GM11168 (cell line): ENCODE data around the gene GPR27.

Experiments
- in situ Hi-C: fragments of 300-500 bp; cut with MboI; formaldehyde crosslinking; loops from one replicate; pipeline ENCODE4 v1.12.0; 2022; ENCODE audit warnings: low sequenced_read_pairs; ENCODE audit not compliant: unreplicated experiment

The GPR27 gene

GRCh38 chr3:71753701-71754609 is at the start of gene GPR27:
Gene GPR27 (plus strand): TSS chr3:71753855. CDS start chr3:71754050, 195 bp downstream.
- in situ Hi-C loops: no loop called here

DNA sequence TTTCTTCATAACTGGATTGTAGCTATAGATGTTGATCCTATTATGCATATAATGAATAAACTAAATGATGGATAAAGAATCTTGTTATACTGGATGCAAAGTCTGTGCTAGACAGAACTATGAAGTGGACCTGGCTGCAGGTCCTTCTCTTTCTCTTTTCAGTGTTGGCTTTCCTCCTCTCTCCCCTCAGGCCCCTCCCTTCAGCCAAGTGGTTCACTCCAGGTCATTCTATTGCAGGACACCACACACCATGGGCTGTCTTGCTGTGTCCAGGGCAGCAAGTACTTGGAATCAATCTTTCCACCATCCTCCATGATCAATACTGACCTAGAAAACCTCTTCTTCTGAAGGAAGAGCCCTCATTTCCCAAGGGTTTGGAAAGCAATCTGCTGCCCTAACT is 48.7 kb upstream of the GPR27 start:
- in situ Hi-C loops: loop anchor here (25.0 kb wide), 2 partner anchors 382 to 1382 kb away; no protein-coding TSS in a partner anchor

GRCh38 chr3:71705681-71706080 is 48.0 kb upstream of the GPR27 start:
- in situ Hi-C loops: loop anchor here (25.0 kb wide), 2 partner anchors 382 to 1382 kb away; no protein-coding TSS in a partner anchor

DNA sequence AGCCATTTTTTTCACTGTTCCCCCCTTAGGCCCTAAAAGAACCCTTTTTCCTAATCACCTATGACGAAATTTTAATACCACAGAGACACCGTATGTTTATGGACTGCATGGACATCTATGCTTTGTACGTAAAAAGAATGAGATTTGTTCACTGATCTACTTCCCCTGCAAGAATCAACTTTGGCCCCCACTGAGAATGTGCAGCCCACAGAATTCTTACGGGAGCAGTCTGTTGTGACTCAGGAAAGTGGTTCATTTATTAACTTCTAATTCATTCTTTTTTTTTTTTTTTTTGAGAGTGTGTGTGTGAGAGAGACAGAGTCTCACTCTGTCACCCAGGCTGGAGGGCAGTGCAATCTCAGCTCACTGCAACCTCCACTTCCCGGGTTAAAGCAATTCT is 46.1 kb upstream of the GPR27 start:
- in situ Hi-C loops: loop anchor here (25.0 kb wide), 2 partner anchors 380 to 1380 kb away; no protein-coding TSS in a partner anchor

GRCh38 chr3:71708476-71709105 is 45.1 kb upstream of the GPR27 start:
- in situ Hi-C loops: loop anchor here (25.0 kb wide), 2 partner anchors 379 to 1379 kb away; no protein-coding TSS in a partner anchor

GRCh38 chr3:71709908-71710511 is 43.6 kb upstream of the GPR27 start:
- in situ Hi-C loops: loop anchor here (10.0 to 25.0 kb wide), 3 partner anchors 377 to 1377 kb away; no protein-coding TSS in a partner anchor

DNA sequence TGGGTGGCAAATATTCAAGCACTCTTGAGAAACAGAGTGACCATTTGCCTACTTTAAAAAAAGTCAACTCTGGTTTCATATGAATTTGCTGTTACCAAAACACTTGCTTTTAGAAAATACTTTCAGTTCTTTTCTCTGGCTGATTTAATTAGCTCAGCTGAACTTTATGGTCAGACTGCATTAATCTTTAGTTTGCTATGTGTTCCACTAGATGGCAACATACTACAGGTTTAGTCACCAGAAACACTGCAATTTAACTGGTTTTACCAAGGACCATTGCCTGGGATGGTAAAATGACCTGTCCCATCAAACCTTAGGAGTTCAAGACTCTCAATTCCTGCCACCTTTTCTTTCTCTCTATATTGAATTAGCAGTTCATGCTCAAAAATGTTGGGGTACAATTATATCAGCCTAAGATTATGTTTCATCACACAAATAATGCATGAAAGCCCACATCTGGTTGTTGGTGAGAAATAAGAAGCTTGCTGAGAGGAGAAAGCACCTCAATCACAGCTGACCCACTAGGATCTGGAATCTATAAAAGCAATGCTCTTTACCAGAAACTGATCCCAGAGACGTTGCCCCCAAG is 42.7 kb upstream of the GPR27 start:
- in situ Hi-C loops: loop anchor here (10.0 to 25.0 kb wide), 3 partner anchors 376 to 1376 kb away; no protein-coding TSS in a partner anchor

- in situ Hi-C loops: loop anchor here (10.0 to 25.0 kb wide), 3 partner anchors 374 to 1374 kb away; no protein-coding TSS in a partner anchor
Measured at GRCh38 chr3:71713041-71713440, 40.6 kb upstream of the GPR27 start.

- in situ Hi-C loops: loop anchor here (10.0 to 25.0 kb wide), 3 partner anchors 373 to 1373 kb away; no protein-coding TSS in a partner anchor
Measured at GRCh38 chr3:71714595-71714994, 39.1 kb upstream of the GPR27 start.

DNA sequence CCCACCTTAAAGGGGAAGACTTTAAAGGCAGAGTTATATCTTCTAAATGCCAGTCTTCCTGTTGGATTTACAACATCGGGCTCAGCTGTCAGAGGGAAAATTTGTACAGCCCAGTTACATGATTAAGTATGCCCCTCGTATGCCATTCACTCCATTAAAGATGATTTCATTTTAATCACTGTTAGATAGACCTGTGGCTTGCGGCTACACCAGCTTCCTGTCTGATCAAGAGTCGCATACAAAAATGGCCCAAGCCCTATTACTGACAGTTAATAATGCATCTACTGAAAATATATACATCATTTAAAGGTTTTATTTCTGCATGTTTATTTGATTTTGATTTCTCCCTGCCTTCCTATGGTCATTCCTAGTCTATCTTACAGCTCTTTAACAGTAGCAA is 35.6 kb upstream of the GPR27 start:
- in situ Hi-C loops: loop anchor here (10.0 to 25.0 kb wide), 3 partner anchors 369 to 1369 kb away; no protein-coding TSS in a partner anchor

GRCh38 chr3:71721002-71721401 is 32.7 kb upstream of the GPR27 start:
- in situ Hi-C loops: loop anchor here (25.0 kb wide), 2 partner anchors 366 to 1366 kb away; no protein-coding TSS in a partner anchor

DNA sequence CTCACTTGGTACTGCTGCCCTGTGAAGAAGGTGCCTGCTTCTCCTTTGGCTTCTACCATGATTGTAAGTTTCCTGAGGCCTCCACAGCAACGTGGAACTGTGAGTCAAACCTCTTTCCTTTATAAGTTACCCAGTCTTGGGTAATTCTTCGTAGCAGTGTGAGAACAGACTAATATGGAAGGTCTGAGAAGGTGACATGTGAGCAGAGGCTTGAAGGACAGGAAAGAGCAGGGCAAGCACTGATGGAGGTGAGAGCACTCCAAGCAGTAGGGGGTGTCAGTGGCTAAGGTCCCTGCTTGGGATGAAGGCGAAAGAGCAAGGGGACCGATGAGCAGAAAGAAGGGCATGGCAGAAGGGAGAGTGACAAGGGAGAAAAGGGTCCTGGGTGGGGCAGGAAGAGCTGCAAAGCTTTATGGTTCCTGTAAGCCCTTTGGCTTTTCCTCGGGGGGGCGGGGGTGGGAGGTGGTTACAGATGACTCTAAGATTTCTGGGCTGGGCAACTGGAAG is 32.0 kb upstream of the GPR27 start:
- in situ Hi-C loops: loop anchor here (25.0 kb wide), 2 partner anchors 366 to 1366 kb away; no protein-coding TSS in a partner anchor

GRCh38 chr3:71722693-71723092 is 31.0 kb upstream of the GPR27 start:
- in situ Hi-C loops: loop anchor here (25.0 kb wide), 2 partner anchors 365 to 1365 kb away; no protein-coding TSS in a partner anchor

DNA sequence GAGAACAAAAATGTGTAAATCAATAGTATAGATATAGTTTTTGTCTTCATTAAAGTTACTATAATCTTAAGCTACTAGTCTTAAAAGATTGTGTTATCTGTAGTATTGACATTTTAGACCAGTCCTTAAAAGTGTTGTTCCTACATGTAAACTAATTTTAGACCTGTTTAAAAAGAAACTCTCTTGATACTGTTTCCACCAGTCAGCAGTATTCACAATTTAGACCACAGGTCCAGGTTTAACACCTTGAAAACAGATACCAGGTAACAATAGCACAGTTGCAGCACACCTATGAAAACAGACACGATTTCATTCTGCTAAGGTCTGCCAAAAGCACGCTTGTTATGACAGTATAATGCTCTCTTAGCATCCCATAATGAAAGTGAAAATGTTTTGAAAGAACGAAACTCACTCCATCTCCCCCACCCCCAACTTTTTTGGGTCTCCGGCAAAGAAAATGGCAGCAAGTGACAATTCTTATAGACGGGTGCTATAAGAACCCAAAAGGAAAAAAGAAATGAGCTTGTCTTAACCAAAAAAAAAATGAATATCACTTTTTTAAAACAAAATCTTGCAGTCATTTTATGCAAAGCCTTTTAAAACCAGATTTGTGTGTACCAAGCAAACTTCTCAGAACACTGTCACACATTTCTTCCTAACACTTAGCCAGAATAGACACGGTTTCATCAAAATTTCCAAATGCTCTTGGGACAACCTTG is 30.0 kb upstream of the GPR27 start:
- in situ Hi-C loops: loop anchor here (25.0 kb wide), 2 partner anchors 364 to 1364 kb away; no protein-coding TSS in a partner anchor

GRCh38 chr3:71724171-71724453 is 29.5 kb upstream of the GPR27 start:
- in situ Hi-C loops: loop anchor here (25.0 kb wide), 2 partner anchors 363 to 1363 kb away; no protein-coding TSS in a partner anchor

GRCh38 chr3:71724584-71725270 is 28.9 kb upstream of the GPR27 start:
- in situ Hi-C loops: loop anchor here (25.0 kb wide), 2 partner anchors 363 to 1363 kb away; no protein-coding TSS in a partner anchor

DNA sequence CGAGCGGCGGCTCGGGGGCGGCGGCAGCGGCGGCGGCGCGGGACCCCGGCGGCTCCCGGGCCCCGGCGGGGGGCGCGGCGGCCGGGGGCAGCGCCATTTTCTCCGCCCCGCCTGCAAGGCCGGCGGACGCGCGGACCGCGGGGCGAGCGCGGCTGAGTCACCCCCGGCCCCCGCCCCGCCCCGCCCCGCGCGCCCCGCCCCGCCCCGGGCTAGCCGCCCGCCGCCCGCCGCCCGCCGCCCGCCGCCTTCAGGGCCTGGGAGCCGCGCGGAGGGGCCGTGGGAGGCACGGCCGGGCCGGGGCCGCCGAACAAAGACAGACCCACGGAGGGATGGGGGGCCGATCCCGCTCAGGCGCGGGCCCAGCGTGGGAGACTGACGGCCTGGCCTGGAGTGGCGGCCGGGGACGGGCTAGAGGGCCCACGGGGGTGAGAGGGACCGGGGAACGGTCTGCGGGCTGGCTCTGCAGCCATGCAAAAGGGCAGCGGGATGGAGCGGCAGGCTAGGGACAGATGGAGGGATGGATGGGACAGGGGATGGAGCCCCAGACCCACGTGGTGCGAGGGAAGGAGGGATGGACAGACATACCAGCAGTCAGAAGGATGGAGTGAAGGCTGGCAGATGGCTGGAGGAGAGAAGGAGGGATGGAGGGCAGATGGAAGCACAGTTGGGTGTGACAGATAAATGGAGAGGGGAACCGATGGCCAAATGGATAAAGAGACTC is 28.2 kb upstream of the GPR27 start, which contains the start of gene EIF4E3:
Gene EIF4E3 (minus strand): TSS at position 132 of the 721 bp plus-strand sequence. CDS start 35 bp downstream, at position 97.
- in situ Hi-C loops: no loop called here
